SKM-1 treated with dmso at 0.1 percent for 144 hours (cell line): ENCODE results near the gene AGTR2.
"Not testable (repeated sequence)": the region's sequence is repeated elsewhere in the genome, so short reads cannot be mapped to it uniquely, and the experiment has no call there.

Experiments used
- DNase-seq: peaks from one replicate; lab custom pipeline; 2025; ENCODE audit not compliant: unreplicated experiment; lab: John Stamatoyannopoulos, UW

AGTR2 gene, protein sequence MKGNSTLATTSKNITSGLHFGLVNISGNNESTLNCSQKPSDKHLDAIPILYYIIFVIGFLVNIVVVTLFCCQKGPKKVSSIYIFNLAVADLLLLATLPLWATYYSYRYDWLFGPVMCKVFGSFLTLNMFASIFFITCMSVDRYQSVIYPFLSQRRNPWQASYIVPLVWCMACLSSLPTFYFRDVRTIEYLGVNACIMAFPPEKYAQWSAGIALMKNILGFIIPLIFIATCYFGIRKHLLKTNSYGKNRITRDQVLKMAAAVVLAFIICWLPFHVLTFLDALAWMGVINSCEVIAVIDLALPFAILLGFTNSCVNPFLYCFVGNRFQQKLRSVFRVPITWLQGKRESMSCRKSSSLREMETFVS

DNA sequence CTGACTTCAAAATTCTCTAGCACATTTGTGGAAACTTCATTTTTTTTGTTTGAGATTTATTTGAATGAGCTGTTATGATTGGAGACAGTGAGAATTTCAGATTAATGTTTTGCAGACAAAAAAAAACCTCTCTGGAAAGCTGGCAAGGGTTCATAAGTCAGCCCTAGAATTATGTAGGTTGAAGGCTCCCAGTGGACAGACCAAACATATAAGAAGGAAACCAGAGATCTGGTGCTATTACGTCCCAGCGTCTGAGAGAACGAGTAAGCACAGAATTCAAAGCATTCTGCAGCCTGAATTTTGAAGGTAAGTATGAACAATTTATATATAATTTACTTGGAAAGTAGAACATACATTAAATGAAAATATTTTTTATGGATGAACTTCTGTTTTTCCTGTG lies at the start of gene AGTR2:
Gene AGTR2, plus strand, starts transcription at position 234 of the 400 bp plus-strand sequence. CDS start 1,537 bp downstream, outside the sequence.
- no peak for DNase-seq

DNA sequence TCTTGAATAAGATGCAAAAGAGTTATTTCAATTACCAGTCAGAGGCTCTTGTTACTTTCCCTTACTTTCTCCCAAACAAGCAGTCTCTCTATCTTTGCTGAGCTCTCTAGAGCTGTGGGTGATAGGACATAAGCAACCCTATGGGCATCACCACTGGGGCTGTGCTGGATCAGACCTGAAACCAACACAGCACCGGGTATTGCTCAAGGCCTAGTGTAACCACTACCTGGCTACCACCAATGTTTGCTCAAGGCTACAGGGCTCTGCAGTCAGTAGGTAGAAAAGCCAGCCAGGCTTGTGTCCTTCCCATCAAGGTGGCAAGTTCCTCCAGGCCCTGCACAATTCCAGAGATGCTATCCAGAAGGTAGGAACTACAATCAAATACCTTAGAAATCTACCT lies 35.3 kb upstream of the AGTR2 start:
- no peak for DNase-seq

DNA sequence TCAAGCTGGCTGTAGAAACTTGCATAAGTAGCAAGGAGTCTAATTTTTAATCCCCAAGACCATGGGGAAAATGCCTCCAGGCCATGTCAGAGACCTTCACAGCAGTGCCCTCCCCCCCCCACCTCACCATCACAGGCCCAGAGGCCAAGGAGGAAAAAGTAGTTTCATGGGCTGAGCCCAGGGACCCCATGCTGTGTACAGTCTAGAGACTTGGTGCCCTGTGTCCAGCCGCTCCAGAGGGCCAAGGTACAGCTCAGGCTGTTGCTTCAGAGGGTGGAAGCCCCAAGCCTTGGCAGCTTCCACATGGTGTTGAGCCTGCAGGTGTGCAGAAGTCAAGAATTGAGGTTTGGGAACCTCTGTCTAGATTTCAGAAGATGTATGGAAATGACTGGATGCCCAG lies 29.3 kb upstream of the AGTR2 start:
- not testable (repeated sequence) for DNase-seq

DNA sequence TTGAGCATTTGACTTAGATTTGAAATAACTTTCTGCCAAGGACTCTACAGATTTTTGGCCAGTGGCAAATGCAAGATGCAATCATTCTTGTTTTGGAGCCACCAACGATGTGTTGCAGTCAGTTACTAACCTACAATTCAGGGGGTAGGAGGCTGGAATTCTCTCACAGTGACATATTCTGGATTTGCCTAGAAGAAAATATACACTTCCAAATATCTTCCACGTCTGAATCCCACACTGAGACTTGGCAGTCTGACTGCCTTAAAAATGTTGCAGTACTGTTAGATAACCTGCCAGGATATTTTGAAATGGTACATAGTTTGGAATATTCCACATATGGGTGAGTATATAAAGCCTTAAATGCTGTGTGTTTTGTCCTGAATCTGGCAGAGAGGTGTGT lies 27.6 kb upstream of the AGTR2 start:
- DNase-seq = no peak

DNA sequence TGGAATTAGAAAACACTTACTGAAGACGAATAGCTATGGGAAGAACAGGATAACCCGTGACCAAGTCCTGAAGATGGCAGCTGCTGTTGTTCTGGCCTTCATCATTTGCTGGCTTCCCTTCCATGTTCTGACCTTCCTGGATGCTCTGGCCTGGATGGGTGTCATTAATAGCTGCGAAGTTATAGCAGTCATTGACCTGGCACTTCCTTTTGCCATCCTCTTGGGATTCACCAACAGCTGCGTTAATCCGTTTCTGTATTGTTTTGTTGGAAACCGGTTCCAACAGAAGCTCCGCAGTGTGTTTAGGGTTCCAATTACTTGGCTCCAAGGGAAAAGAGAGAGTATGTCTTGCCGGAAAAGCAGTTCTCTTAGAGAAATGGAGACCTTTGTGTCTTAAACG lies 2.4 kb downstream of the AGTR2 start:
- no peak for DNase-seq

DNA sequence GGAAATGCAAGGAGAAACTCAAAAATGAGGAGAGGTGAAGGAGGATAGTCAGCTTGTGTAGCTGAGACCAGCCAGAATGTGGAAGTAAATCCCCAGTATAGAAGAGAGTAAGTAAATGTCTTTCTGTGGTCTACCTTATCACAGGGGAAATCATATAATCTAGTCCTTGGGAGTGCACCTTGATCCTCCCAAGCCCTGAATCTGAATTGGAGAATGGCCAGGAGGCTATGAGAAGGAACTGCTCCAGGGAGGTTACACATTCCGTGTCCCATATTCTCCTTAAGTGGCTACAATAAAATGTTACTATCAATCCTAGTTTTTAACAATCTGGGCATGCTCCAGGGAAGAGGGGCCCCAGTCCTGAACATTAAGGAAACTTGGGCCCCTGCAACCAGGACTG lies 10.8 kb downstream of the AGTR2 start:
- DNase-seq = no peak

DNA sequence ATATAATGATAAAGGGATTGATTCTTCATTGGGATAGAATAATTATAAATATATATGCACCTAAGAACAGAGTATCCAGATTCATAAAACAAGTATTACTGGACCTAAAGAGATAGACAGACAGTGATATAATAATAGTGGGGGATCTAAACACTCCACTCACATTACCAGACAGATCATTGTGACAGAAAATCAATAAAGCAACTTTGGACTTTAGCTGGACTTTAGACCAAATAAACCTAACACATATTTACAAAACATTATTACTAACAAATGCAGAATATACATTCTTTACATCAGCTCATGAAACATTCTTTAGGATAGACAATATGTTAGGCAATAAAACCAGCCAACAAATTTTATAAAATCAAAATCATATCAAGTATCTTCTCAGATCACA lies 14.6 kb downstream of the AGTR2 start:
- no peak for DNase-seq

DNA sequence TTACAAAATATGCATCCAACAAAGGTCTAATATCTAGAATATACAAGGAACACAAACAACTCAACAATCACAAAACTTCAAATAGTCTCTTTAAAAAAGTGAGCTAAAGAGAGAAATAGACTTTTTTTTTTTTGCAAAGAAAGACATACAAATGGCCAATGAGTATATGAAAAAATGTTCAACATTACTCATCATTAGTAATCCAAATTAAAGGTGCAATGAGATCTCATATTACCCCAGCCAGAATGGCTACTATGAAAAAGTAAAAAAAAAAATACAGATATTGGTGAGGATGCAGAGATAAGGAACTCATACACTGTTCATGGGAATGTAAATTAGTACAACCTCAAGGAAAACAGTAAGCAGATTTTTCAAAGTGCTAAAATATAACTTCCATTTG lies 24.1 kb downstream of the AGTR2 start:
- DNase-seq = no peak

DNA sequence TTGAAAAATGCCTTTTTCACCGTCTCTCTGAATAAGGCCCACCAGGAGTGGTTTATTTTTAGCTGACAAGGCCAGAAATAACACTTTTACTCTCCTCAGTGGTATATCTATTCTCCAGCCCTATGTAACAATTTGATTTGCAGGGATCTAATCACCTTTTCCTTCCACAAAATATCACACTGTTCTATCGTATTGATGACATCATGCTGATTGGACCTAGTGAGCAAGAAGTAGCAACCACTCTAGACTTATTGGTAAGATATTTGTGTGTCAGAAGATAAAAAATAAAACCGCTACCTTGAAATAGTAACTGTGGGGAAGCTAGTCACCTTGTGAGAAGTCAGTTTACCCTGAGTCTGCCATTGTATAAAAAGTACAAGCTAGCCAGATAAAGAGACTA lies 27.7 kb downstream of the AGTR2 start:
- DNase-seq = no peak

DNA sequence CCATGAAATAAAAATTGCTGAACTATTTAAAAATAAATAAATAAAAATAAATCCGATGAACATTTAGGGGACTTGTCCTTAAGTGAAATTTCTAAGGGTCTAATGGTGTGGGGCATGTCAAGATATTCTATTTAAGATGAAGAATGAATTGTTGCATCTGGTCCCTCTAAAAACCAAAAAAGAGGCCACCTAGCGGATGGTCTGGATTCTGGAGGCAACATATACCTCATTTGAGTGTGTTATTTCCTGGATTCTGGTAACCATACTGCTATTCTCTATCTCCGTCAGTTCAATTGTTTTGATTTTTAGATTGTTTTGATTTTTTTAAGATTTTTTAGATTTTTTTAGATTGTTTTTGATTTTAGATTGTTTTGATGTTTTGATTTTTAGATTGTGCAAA lies 28.3 kb downstream of the AGTR2 start:
- no peak for DNase-seq

DNA sequence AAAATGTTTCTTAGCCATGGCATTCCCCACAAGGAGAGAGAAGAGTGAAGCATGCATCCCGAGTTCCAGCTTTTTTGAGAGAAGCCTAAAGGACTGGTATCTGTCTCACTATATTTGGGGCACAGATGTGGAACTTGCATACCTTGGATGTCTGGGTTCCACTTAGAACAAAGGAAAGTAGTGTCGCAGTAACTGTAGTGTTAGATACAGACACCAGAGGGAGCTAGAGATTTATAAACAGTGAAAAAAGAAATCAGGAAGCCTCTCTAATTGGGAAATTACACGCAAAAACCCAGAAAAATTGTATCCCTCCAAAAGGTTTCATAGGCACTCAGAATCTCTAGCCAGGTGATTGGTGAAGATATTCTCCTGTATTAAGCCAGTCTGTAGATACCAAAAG lies 34.4 kb downstream of the AGTR2 start:
- DNase-seq = peak; percentile 25

DNA sequence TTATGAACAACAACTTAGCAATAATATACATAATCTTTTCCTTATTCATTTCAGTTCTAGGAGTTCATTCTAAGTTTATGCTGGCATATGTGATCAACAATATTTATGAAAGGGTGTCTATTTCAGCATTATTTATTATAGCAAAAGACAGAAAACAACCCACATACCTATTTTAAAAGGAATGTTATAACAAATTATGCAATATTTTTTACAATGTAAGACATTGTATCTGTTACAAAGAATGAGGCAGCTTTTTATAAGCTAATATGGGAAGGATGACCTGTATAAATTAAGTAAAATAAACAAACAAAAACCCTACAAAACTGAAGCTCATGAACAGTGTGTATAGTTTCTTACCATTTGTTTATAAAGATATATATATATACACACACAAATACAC lies 42.7 kb downstream of the AGTR2 start:
- DNase-seq = no peak

DNA sequence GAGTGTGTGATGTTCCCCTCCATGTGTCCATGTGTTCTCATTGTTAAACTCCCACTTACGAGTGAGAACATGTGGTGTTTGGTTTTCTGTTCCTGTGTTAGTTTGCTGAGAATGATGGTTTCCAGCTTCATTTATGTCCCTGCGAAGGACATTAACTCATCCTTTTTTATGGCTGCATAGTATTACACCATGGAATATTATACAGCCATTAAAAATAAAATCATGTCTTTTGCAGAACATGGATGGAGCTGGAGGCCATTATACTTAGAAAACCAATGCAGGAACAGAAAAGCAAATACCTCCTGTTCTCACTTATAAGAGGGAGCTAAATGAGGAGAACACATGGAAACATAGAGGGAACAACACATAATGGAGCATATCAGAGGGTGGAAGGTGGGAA lies 46.5 kb downstream of the AGTR2 start:
- DNase-seq = not testable (repeated sequence)
